CD14-positive monocyte (primary cell): ENCODE data around the gene ACY1. TPM values are rescaled to one million over a fixed set of nuclear protein-coding genes. Genes with fewer than 3 reads are reported as not detected.
A peak's percentile ranks its signal among the peaks of the same experiment; 100 is the strongest.

Experiments
- DNase-seq, 3 donors: peaks; one replicate each; pipeline ENCODE4 v3.0.0-alpha.2; 2011 to 2022
- H2AFZ ChIP-seq: 2 replicates; pipeline ENCODE4 v1.6.0; 2012; ENCODE audit warnings: mild to moderate bottlenecking, low read depth, low read length, inconsistent platforms; ENCODE audit not compliant: insufficient read depth, poor library complexity, severe bottlenecking
- H3K27ac ChIP-seq, 2 donors: 1 replicate in 1 of 2; 2 replicates in 1 of 2; pipeline ENCODE4 v1.5.1; 2012 to 2013; ENCODE audit warnings: low read length in 2 of 2, control low read depth in 1 of 2, inconsistent platforms in 1 of 2, low read depth in 1 of 2, mild to moderate bottlenecking in 1 of 2
- H3K27me3 ChIP-seq, 2 donors: one replicate each; pipeline versions ENCODE4 v1.6.0 to v1.6.1; 2011 to 2013; ENCODE audit warnings: low read length in 2 of 2; ENCODE audit not compliant: control insufficient read depth in 2 of 2, insufficient read depth in 2 of 2
- H3K36me3 ChIP-seq, 2 donors: replicated peaks in 1 of 2; 1 replicate in 1 of 2; 2 replicates in 1 of 2; pipeline versions ENCODE4 v1.5.1 to v1.6.1; 2012 to 2013; ENCODE audit warnings: low read length in 2 of 2, control low read depth in 1 of 2, inconsistent platforms in 1 of 2, mild to moderate bottlenecking in 1 of 2; ENCODE audit not compliant: insufficient read depth in 2 of 2, control insufficient read depth in 1 of 2
- H3K4me1 ChIP-seq, 2 donors: 1 replicate in 1 of 2; 2 replicates in 1 of 2; pipeline versions ENCODE4 v1.5.1 to v1.6.1; 2012 to 2013; ENCODE audit warnings: low read length in 2 of 2, control low read depth in 1 of 2, inconsistent platforms in 1 of 2, mild to moderate bottlenecking in 1 of 2, moderate library complexity in 1 of 2; ENCODE audit not compliant: insufficient read depth in 2 of 2, control insufficient read depth in 1 of 2
- H3K4me2 ChIP-seq: replicated peaks from 2 replicates; pipeline ENCODE3; 2012; ENCODE audit warnings: low read length, moderate library complexity, mild to moderate bottlenecking; ENCODE audit not compliant: poor library complexity, severe bottlenecking; ENCODE audit errors: extremely low read depth
- H3K4me3 ChIP-seq, 3 experiments: fragments of 200-600 bp in 1 of 3; sonication (generic) in 1 of 3; replicated peaks in 1 of 3; 1 replicate in 2 of 3; 2 replicates in 1 of 3; pipeline ENCODE4 v1.5.1; 2011 to 2013; ENCODE audit warnings: low read length in 3 of 3, mild to moderate bottlenecking in 3 of 3, control low read depth in 2 of 3, low read depth in 2 of 3, inconsistent platforms in 1 of 3, moderate library complexity in 1 of 3
- H3K79me2 ChIP-seq: 2 replicates; pipeline ENCODE4 v1.6.0; 2012; ENCODE audit warnings: mild to moderate bottlenecking, control low read depth, inconsistent platforms, low read length, moderate library complexity; ENCODE audit not compliant: insufficient read depth
- H3K9ac ChIP-seq: 2 replicates; pipeline ENCODE4 v1.6.0; 2017; ENCODE audit warnings: low read length, mild to moderate bottlenecking; ENCODE audit not compliant: insufficient read depth, poor library complexity, severe bottlenecking
- H3K9me3 ChIP-seq, 2 donors: replicated peaks in 1 of 2; 1 replicate in 1 of 2; 2 replicates in 1 of 2; pipeline versions ENCODE4 v1.5.1 to v1.6.1; 2012 to 2013; ENCODE audit warnings: low read length in 2 of 2, control low read depth in 1 of 2; ENCODE audit not compliant: control insufficient read depth in 1 of 2, insufficient read depth in 1 of 2
- H4K20me1 ChIP-seq: 2 replicates; pipeline ENCODE4 v1.6.0; 2012; ENCODE audit warnings: mild to moderate bottlenecking, low read length, control low read depth, moderate library complexity; ENCODE audit not compliant: insufficient read depth
- H3K27ac Mint-ChIP-seq, 7 donors: one replicate each; pipeline ENCODE4 v1.8.0; 2020; ENCODE audit warnings: mild to moderate bottlenecking in 7 of 7, mixed read lengths in 7 of 7, moderate library complexity in 6 of 7, inconsistent platforms in 2 of 7
- H3K27me3 Mint-ChIP-seq, 3 donors: one replicate each; pipeline ENCODE4 v1.8.0; 2021 to 2022; ENCODE audit warnings: low read depth in 3 of 3, mild to moderate bottlenecking in 3 of 3, mixed read lengths in 3 of 3, moderate library complexity in 3 of 3, inconsistent platforms in 1 of 3
- H3K36me3 Mint-ChIP-seq, 2 donors: one replicate each; pipeline ENCODE4 v1.8.0; 2020; ENCODE audit warnings: mixed read lengths in 2 of 2, inconsistent platforms in 1 of 2, mild to moderate bottlenecking in 1 of 2
- H3K4me1 Mint-ChIP-seq: one replicate; pipeline ENCODE4 v1.8.0; 2020; ENCODE audit warnings: mild to moderate bottlenecking, mixed read lengths
- H3K4me3 Mint-ChIP-seq, 2 donors: one replicate each; pipeline ENCODE4 v1.8.0; 2020; ENCODE audit warnings: mild to moderate bottlenecking in 2 of 2, mixed read lengths in 2 of 2, moderate library complexity in 1 of 2
- H3K9me3 Mint-ChIP-seq, 7 donors: one replicate each; pipeline ENCODE4 v1.8.0; 2020 to 2022; ENCODE audit warnings: mixed read lengths in 7 of 7, mild to moderate bottlenecking in 6 of 7, moderate library complexity in 6 of 7, inconsistent platforms in 2 of 7
- CTCF ChIP-seq: fragments of 200-600 bp; IDR thresholded peaks from one replicate; pipeline ENCODE4 v1.8.0; 2022; ENCODE audit warnings: antibody characterized with exemption, mild to moderate bottlenecking
- WGBS: methylation state at CpG from one replicate; pipeline ENCODE4 v1.1.5; 2013; ENCODE audit warnings: missing lambda C conversion rate; ENCODE audit not compliant: insufficient coverage; 5-methylcytosine and 5-hydroxymethylcytosine counted together
- intact Hi-C, 2 donors: fragments of 100-400 bp; cut with micrococcal nuclease; formaldehyde crosslinking; loops; one replicate each; pipeline versions ENCODE4 v1.15.0 to v1.15.1; 2023
- polyA plus RNA-seq, 3 donors: library from polyadenylated mRNA; depleted of rRNA in 1 of 3; unstranded in 2 of 3; stranded (reverse) in 1 of 3; fragments of 300-500 nt in 2 of 3; fragments of >200 nt in 1 of 3; fragmentation: Illumina TruSeq in 2 of 3; gene quantifications; 1 replicate in 2 of 3; 2 replicates in 1 of 3; pipeline ENCODE4 v1.2.3, GENCODE V29; 2012 to 2021

Gene ACY1
- polyA plus RNA-seq, 3 donors, result 13.3 to 18.0 (median 14.5) TPM

DNA sequence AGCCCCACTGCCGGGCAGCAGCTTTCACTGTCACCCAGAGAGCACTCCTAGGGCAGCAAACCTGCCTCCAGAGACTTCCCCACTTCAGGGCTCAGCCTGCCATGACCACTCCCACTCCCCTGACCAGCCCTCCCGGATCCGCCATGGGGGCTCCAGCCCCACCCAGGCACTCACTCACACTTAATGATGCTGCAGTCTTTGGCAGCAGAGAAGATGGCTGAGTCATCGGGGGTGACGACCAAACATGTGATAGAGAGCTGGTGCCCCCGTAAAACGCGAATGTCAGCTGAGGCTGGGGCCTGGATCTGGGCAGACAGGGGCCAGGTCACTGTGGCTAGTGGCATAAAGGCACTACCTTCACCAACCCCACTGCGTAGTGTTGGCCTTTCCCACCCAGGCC is 46.3 kb upstream of the ACY1 start:
- H3K9me3 ChIP-seq, result no peaks in the 10 kb centered on the region
- H3K79me2 ChIP-seq, result peaks cover 19% of the 10 kb centered on the region
- Mint-ChIP-seq H3K4me3 (no peak overlapping the region), H3K4me1 (peaks cover 17% of the 10 kb centered on the region), H3K27me3 (peaks cover 0 to 2% (median 0%) of the 10 kb centered on the region in 3 donors), H3K27ac (no peak overlapping the region), H3K9me3 (peaks cover 0 to 2% (median 0%) of the 10 kb centered on the region in 7 donors), H3K36me3 (peaks cover 64 to 66% of the 10 kb centered on the region in 2 donors)
- no peaks in the 10 kb centered on the region for H4K20me1 ChIP-seq
- H3K9ac ChIP-seq, result no peak overlapping the region
- no peak overlapping the region for H3K27ac ChIP-seq
- intact Hi-C loops, result loop anchor here in 1 of 2 donors (5.0 kb wide), 1 partner anchor 185 kb away; no protein-coding TSS in a partner anchor
- no peaks in the 10 kb centered on the region for H3K27me3 ChIP-seq
- no peak overlapping the region for H2AFZ ChIP-seq
- H3K4me3 ChIP-seq, result no peak overlapping the region
- H3K4me1 ChIP-seq, result peaks cover 11 to 12% of the 10 kb centered on the region in 2 donors
- peaks cover 50 to 72% of the 10 kb centered on the region in 2 donors for H3K36me3 ChIP-seq
- WGBS, result 97% methylated on average over 6 of the region's 9 CpGs
- no peak for DNase-seq
- TF ChIP-seq CTCF, result no peak
- no peak overlapping the region for H3K4me2 ChIP-seq

DNA sequence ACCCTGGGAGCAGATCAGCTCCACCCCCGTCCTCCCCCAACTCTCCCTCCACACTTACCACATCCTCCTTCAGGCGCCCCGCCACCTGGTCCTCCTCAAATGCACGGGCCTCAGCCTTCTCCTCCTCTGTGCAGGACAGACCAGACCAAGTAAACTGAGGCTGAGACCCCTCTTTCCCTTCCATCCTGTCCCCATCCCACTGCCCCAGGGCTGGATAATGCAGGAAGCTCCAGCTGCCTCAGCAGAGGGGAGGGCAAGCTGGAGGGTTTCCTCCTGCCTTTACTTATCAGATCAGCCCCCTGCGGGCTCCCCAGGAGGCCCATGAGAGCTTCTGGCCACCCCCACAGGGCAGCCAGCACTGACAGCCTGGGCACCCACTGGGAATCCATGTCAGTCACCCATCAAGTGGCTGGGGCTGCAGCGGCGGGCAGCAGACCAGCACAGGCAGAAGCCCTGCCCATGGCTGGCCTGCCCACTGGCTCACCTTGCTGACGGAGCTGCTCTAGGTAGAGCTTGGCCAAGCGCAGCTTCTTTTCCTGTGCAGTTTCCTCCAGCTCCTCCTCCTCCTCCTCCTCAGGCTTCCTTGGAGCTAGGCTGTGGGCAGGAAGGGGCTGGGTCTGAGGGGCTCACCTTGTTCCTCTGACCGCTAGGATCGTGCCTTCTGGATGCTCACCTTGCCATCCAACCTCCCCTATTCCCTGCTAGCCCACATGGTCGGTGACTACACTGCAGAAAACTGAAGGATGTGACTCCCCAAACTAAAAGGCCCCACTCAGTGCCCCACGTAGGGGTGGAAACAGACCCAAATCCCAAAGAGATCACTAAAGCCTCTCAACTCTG is 45.5 kb upstream of the ACY1 start:
- intact Hi-C loops, result loop anchor here in 1 of 2 donors (5.0 kb wide), 1 partner anchor 184 kb away; no protein-coding TSS in a partner anchor
- 100% methylated on average over 4 of the region's 13 CpGs for WGBS
- H3K79me2 ChIP-seq, result peaks cover 19% of the 10 kb centered on the region
- no peaks in the 10 kb centered on the region for H3K27me3 Mint-ChIP-seq
- no peak overlapping the region for H3K4me3 Mint-ChIP-seq
- no peaks in the 10 kb centered on the region for H3K27me3 ChIP-seq
- peaks cover 47 to 66% of the 10 kb centered on the region in 2 donors for H3K36me3 ChIP-seq
- no peak for TF ChIP-seq CTCF
- H3K9me3 ChIP-seq, result no peaks in the 10 kb centered on the region
- H3K4me1 ChIP-seq, result peaks cover 18 to 20% of the 10 kb centered on the region in 2 donors
- H3K36me3 Mint-ChIP-seq, result peaks cover 59 to 62% of the 10 kb centered on the region in 2 donors
- H3K9ac ChIP-seq, result no peak overlapping the region
- H3K27ac ChIP-seq, result no peak overlapping the region
- no peak overlapping the region for H2AFZ ChIP-seq
- H3K4me3 ChIP-seq, result no peak overlapping the region
- H3K27ac Mint-ChIP-seq, result peak overlapping the region in 1 of 7 donors; percentile 40
- H3K4me1 Mint-ChIP-seq, result peaks cover 24% of the 10 kb centered on the region
- peak in 1 of 3 donors; percentile 3 for DNase-seq
- H4K20me1 ChIP-seq, result no peaks in the 10 kb centered on the region
- H3K9me3 Mint-ChIP-seq, result peaks cover 0 to 2% (median 0%) of the 10 kb centered on the region in 7 donors
- H3K4me2 ChIP-seq, result no peak overlapping the region
